Stimulated activated CD8-positive, alpha-beta memory T cell treated with anti-CD3 and anti-CD28 coated beads, Interleukin-4, amount 100 ng/mL, for 1 hour (primary cell): ENCODE results near the gene LAMA2.

Experiments
- DNase-seq, 2 donors: peaks; one replicate each; pipeline ENCODE4 v3.0.0-alpha.2; 2020; ENCODE audit warnings: low read depth in 2 of 2, low spot score in 1 of 2

LAMA2 gene

DNA sequence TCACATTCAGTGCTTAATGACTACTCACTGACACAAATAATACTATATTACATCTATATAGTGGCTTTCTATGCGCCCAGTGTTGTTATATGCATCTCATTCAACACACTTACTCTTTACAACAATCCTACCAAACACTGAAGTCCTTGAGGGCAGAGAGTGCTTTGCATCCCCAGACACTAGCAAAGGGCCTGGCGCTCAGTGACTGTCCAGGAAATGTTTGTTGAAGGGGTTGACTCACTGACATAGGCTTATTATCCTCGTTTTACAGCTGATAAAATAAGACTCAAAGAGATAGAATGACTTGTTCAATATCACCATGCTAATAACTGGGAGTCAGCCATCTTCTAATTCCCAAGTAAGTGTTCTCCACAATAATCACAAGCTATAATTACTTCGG, 663.8 kb downstream of the LAMA2 start:
- no peak for DNase-seq

DNA sequence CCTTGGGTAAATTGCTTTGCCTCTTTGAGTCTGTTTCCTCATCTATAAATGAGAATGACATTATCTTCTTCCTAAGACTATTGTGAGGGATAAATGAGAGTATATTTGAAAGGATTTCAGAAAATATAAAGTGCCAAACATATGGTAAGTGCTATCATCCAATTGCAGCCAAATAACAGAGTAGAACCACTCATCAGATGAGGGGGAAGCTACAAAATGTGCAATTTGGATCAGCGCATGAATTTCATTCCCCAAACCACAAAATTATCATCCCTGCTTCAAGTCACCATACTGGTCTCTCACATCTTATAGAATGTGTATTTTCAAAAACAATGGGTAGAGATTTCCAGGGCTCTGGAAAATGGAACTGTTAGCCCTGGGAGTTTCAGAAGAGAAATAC, 668.5 kb downstream of the LAMA2 start:
- no peak for DNase-seq

DNA sequence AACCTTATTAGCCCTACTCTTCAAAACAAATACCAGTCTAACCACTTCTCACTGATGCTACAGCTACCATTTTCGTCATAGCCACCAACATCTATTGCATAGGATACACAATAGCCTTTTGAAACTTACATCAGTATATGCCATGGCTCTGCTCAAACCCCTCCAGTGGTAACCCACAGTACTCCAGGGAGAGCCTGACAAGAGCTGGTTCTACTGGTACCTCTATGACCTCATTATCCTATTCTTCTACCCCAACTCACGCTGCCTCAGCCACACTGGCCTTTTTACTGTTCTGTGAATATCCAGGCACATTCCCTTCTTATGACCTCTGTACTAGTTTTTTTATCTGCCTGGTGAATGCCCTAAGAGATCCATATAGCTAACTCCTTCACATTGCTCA, 669.5 kb downstream of the LAMA2 start:
- DNase-seq = no peak

DNA sequence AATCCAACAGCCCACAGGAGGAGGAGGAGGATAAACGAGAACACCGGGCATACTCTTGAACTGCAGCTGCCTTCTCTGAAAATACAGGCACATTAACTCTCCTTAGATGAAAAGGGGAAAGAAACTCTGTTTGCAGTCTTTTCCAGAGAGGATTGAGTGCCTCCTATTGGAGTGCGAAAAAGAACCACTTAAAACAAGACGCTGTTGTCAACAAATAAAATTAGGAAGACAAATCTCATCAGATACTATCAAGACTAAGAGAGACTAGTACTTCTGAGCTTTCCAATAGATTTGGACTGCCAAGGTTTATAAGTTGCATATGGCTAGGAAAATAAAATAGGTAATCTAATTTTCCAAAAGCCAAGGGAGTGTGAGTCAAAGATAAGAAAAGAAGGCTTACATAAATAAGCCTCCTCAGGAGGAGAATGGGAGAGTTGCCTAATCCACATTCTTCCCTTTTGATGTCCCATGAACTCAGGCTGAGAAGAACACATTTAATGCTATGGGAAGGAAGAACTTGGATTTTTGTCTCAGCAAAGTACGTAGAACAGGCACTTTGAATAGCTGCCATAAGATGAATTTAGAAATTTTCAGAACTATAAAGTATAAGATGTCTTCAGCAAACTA, 672.4 kb downstream of the LAMA2 start:
- DNase-seq = no peak

DNA sequence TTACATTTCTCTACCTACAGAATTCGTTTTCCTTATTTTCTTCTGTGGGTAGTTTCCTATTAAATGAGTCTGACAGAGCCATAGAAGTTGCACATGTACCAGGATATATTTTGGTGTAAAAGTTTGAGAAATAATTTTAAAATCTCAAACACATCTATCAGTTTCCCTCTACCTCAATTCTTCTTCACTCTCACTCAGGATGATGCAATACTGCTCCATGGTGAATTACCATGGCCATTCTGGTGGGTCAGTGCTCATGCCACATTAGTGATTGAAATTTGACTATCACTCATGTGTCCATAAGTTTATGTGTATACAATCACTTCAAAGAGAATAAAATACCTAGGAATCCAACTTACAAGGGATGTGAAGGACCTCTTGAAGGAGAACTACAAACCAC, 675.3 kb downstream of the LAMA2 start:
- DNase-seq = no peak

DNA sequence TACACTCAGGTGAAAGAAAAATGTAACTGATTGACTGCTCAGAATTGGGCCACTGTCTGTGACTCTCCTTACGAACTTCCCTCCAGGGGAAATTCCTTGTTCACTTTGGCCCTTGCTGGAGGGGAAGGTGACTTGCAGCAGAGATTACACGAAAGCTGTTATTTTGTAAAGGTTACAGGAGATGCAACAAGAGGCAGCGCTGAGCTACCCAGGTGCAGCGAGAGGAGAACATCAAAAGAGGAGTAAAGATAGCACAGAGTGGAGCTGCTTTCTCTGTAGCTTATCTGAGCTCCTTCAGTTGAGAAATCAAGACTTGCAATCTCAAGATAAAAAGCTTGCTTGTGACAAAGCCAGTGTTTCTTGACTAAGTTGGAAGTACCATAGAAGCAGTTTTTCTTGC, 682.4 kb downstream of the LAMA2 start:
- no peak for DNase-seq

DNA sequence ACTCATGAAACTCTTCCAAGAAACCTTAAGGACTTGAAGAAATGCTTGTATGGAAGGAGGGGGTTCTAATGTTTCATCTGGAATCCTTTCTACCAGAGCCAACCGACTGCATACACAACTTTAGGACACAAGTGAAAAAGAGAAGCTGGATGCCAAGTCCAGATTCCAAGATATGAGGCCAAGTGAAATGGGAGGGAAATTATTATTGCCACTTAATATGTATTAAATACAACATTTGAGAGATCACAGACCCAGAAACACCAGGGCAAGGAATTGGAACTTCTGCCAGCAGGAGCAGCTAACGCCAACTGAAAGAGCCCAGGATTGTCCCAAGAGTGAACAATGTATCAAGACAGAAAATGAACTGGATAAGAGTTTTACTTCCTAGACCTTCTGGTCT, 682.9 kb downstream of the LAMA2 start:
- DNase-seq = no peak
